ENCODE results near the gene NDUFAF4.

NDUFAF4 gene

DNA sequence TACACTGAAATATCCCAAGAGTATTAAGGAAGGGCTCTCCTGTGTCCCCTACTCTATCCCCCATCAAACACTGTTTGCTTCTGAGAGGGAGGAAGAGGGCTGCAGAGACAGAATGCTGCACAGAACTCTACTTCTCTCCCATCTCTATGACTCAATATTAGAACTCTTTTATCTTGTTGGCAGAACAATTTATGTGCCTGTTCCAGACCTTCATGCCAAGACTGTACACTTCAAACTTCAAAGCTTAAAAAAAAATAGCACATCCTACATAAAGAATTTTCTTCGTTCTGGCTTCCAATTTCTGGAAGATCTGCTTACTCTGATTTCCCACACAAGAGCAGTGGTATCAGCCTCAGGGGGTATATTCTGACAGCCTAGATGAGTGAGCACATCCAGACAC, 40.8 kb downstream of the NDUFAF4 start:
- Histone ChIP-seq H3K36me3 (no peaks in the 10 kb centered on the region), H3K4me1 (peaks cover 3% of the 10 kb centered on the region), H3K27me3 (peaks cover 7% of the 10 kb centered on the region; the same call in 1 of the 2 replicates), H3K4me3 (ENCODE audit: low read depth, low read length) (no peak overlapping the region), H3K9me3 (no peaks in the 10 kb centered on the region)
- no peak for DNase-seq
- TF ChIP-seq, protein P1, sequence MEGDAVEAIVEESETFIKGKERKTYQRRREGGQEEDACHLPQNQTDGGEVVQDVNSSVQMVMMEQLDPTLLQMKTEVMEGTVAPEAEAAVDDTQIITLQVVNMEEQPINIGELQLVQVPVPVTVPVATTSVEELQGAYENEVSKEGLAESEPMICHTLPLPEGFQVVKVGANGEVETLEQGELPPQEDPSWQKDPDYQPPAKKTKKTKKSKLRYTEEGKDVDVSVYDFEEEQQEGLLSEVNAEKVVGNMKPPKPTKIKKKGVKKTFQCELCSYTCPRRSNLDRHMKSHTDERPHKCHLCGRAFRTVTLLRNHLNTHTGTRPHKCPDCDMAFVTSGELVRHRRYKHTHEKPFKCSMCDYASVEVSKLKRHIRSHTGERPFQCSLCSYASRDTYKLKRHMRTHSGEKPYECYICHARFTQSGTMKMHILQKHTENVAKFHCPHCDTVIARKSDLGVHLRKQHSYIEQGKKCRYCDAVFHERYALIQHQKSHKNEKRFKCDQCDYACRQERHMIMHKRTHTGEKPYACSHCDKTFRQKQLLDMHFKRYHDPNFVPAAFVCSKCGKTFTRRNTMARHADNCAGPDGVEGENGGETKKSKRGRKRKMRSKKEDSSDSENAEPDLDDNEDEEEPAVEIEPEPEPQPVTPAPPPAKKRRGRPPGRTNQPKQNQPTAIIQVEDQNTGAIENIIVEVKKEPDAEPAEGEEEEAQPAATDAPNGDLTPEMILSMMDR (IDR thresholded peaks at IDR 0.05; ENCODE audit: low read depth, low read length) = no peak

DNA sequence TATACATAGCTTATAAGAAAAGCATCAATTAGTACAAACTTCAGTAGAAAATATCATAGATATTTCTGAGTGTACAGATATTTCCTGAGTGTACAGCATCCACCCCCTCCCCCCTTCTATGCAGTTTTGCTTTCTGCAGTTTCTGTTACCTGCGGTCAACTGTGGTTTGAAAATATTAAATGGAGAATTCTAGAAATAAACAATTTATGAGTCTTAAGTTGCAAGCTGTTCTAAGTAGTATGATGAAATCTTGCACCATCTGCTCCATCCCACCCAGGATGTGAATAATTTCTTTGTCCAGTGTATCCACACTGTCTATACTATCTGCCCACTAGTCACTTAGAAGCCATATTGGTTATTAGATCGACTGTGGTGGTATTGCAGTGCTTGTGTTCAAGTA, 44.6 kb downstream of the NDUFAF4 start:
- TF ChIP-seq, protein P1 (IDR thresholded peaks at IDR 0.05; ENCODE audit: low read depth, low read length) = no peak
- H3K4me1 ChIP-seq = no peaks in the 10 kb centered on the region
- no peaks in the 10 kb centered on the region for H3K9me3 ChIP-seq
- 0 out of 2 replicates have a peak, but pooled peaks cover 7% of the 10 kb centered on the region for H3K27me3 ChIP-seq
- no peak overlapping the region for H3K4me3 ChIP-seq (ENCODE audit: low read depth, low read length)
- no peaks in the 10 kb centered on the region for H3K36me3 ChIP-seq
- DNase-seq = no peak

DNA sequence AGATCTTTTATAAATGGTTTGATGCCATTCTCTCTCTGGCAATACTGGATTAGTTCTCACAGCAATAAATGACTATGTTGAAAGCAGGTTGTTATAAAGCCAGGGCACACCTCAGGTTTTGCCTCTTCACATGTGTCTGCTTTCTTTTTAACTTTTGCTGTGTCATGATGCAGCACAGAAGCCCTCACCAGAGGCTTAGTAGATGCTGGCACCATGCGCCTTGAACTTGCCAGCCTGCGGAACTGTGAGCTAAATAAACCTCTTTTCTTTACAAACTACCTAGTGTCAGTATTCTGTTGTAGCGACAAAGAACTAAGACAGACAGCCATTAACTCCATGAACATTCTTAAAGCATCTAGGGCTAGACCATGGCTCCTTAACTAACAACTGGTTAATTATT, 45.1 kb downstream of the NDUFAF4 start:
- TF ChIP-seq, protein P1 (IDR thresholded peaks at IDR 0.05; ENCODE audit: low read depth, low read length) = no peak
- H3K4me1 ChIP-seq = no peaks in the 10 kb centered on the region
- H3K36me3 ChIP-seq = no peaks in the 10 kb centered on the region
- DNase-seq = no peak
- H3K27me3 ChIP-seq = 0 out of 2 replicates have a peak, but pooled peaks cover 3% of the 10 kb centered on the region
- no peak overlapping the region for H3K4me3 ChIP-seq (ENCODE audit: low read depth, low read length)
- no peaks in the 10 kb centered on the region for H3K9me3 ChIP-seq

DNA sequence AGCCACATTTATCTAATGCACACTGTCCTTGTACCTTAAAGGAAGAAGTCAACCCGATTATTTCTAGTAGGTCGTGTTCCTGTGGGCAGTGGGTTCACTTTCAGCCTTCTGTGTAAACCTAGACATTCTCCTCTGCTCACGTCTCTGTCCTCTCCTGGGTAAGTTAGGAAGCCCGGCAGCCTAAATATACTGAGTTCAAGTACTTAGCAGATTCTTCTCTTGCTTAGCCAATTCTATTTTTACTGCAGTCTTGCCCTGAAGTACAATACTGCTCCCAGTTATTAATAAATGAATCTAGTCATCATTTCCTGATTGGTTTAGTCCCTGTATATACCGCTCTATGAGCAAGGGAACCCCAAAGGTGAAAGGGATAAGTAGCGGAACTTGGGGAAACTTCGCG, 45.8 kb downstream of the NDUFAF4 start:
- no peaks in the 10 kb centered on the region for H3K9me3 ChIP-seq
- no peaks in the 10 kb centered on the region for H3K36me3 ChIP-seq
- no peak for DNase-seq
- 0 out of 2 replicates have a peak, but pooled peaks cover 3% of the 10 kb centered on the region for H3K27me3 ChIP-seq
- H3K4me3 ChIP-seq (ENCODE audit: low read depth, low read length) = no peak overlapping the region
- TF ChIP-seq, protein P1 (IDR thresholded peaks at IDR 0.05; ENCODE audit: low read depth, low read length) = no peak
- no peaks in the 10 kb centered on the region for H3K4me1 ChIP-seq

DNA sequence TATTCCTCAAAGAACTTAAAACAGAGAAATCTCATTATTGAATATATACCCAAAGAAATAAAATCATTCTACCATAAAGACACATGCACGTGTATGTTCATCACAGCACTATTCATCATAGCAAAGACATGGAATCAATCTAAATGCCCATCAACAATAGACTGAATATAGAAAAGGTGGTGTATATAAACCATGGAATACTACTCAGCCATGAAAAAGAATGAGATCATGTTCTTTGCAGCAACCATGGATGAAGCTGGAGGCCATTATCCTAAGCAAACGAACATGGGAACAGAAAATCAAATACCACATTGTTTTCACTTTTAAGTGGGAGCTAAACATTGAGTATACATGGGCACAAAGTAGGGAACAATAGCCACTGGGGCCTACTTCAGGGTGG, 48.1 kb downstream of the NDUFAF4 start:
- Histone ChIP-seq H3K9me3 (no peaks in the 10 kb centered on the region), H3K4me1 (no peaks in the 10 kb centered on the region), H3K4me3 (ENCODE audit: low read depth, low read length) (no peak overlapping the region), H3K36me3 (no peaks in the 10 kb centered on the region), H3K27me3 (no peaks in the 10 kb centered on the region)
- TF ChIP-seq, protein P1 (IDR thresholded peaks at IDR 0.05; ENCODE audit: low read depth, low read length) = no peak
- DNase-seq = no peak

DNA sequence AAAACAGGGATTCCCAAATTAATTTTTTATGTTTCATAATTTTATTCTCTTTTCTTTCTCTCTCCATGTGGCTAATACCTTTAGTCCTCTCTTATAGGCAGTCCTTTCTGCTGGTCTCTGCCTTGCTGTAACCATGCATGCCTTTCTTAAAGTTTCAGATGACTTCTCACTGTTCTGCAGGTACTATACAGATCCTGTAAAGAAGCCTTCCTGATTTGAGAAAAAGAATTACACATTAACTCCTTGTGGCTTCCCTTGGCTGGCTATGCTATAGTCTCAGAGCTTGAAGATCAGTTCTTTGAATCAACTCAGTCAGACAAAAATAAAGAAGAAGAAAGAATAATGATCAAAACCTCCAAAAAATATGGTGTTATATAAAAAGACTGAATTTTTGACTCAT, 53.2 kb downstream of the NDUFAF4 start:
- no peaks in the 10 kb centered on the region for H3K4me1 ChIP-seq
- TF ChIP-seq, protein P1 (IDR thresholded peaks at IDR 0.05; ENCODE audit: low read depth, low read length) = no peak

More for the DNA sequence above, 53.2 kb downstream of the NDUFAF4 start:
- Histone ChIP-seq H3K27me3 (no peaks in the 10 kb centered on the region; the same call in 1 of the 2 replicates), H3K36me3 (no peaks in the 10 kb centered on the region), H3K4me3 (ENCODE audit: low read depth, low read length) (no peak overlapping the region), H3K9me3 (no peaks in the 10 kb centered on the region)
- no peak for DNase-seq

All from BE2C (cell line).